ENCODE data around the gene CCDC196. TPM values are rescaled to one million over a fixed set of nuclear protein-coding genes. Genes with fewer than 3 reads are reported as not detected.

CCDC196 gene, protein sequence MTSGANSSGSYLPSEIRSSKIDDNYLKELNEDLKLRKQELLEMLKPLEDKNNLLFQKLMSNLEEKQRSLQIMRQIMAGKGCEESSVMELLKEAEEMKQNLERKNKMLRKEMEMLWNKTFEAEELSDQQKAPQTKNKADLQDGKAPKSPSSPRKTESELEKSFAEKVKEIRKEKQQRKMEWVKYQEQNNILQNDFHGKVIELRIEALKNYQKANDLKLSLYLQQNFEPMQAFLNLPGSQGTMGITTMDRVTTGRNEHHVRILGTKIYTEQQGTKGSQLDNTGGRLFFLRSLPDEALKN
- total RNA-seq (2013): not detected
- not detected for polyA plus RNA-seq
- polyA minus RNA-seq: not detected in 2 replicates
- total RNA-seq: 0 to 1.4 (median 0) reads per million in 11 experiments

DNA sequence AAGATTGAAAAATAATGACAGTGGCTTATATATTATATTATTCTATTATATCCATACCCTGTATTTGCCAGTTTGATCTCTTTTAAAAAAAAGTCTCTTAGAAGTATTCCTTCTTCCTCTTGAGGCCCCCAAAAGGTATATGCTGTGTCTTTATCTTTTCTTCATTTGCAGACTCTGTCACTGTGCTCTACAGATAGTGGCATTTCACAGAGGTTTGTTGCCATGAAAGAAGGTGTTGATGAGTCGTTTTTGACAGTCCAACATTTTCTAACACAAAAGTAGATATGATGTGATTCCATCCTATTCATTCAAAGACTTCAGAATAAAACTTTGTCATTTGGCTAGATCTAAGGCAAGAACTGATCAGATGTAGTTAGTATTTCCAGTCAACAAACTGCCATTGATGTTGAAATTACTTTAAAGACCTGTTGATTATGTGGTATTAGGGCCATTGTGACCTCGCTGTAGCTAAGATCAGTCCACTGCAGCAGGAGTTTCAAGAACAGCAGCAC is at the start of gene CCDC196:
Gene CCDC196, plus strand, starts transcription at position 462 of the 512 bp plus-strand sequence. CDS start 132 bp downstream, outside the sequence.
- H3K36me3 ChIP-seq (replicated peaks in 1 of 2; ENCODE audit: control insufficient read depth in 1 of 2, insufficient read depth in 2 of 2, low read length in 2 of 2): no peaks in the 10 kb centered on the region
- TF ChIP-seq, protein P1, sequence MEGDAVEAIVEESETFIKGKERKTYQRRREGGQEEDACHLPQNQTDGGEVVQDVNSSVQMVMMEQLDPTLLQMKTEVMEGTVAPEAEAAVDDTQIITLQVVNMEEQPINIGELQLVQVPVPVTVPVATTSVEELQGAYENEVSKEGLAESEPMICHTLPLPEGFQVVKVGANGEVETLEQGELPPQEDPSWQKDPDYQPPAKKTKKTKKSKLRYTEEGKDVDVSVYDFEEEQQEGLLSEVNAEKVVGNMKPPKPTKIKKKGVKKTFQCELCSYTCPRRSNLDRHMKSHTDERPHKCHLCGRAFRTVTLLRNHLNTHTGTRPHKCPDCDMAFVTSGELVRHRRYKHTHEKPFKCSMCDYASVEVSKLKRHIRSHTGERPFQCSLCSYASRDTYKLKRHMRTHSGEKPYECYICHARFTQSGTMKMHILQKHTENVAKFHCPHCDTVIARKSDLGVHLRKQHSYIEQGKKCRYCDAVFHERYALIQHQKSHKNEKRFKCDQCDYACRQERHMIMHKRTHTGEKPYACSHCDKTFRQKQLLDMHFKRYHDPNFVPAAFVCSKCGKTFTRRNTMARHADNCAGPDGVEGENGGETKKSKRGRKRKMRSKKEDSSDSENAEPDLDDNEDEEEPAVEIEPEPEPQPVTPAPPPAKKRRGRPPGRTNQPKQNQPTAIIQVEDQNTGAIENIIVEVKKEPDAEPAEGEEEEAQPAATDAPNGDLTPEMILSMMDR (IDR thresholded peaks at IDR 0.05): no peak
- Mint-ChIP-seq H3K4me1 (no peaks in the 10 kb centered on the region), H3K27me3 (ENCODE audit: low read depth in 3 of 3) (peaks cover 0 to 5% (median 0%) of the 10 kb centered on the region in 3 donors), H3K36me3 (no peaks in the 10 kb centered on the region), H3K27ac (no peak within 1 kb of the TSS), H3K9me3 (no peaks in the 10 kb centered on the region), H3K4me3 (no peak within 1 kb of the TSS)
- WGBS (ENCODE audit: insufficient coverage): 86% methylated on average over 1 of the region's 2 CpGs
- H3K9ac ChIP-seq (ENCODE audit: insufficient read depth, low read length, poor library complexity, severe bottlenecking): no peak within 1 kb of the TSS
- no peaks in the 10 kb centered on the region for H3K4me1 ChIP-seq (ENCODE audit: control insufficient read depth in 1 of 2, insufficient read depth in 2 of 2, low read length in 2 of 2)
- no peak within 1 kb of the TSS for H2AFZ ChIP-seq (ENCODE audit: insufficient read depth, low read depth, low read length, poor library complexity, severe bottlenecking)
- H3K9me3 ChIP-seq (replicated peaks in 1 of 2; ENCODE audit: control insufficient read depth in 1 of 2, insufficient read depth in 1 of 2, low read length in 2 of 2): no peaks in the 10 kb centered on the region
- H3K4me3 ChIP-seq (replicated peaks in 1 of 3; ENCODE audit: low read depth in 2 of 3, low read length in 3 of 3): no peak within 1 kb of the TSS
- no peak for DNase-seq
- no peaks in the 10 kb centered on the region for H4K20me1 ChIP-seq (ENCODE audit: insufficient read depth, low read length)
- no peaks in the 10 kb centered on the region for H3K79me2 ChIP-seq (ENCODE audit: insufficient read depth, low read length)
- intact Hi-C loops (cut with micrococcal nuclease): no loop called here
- no peaks in the 10 kb centered on the region for H3K27me3 ChIP-seq (ENCODE audit: control insufficient read depth in 2 of 2, insufficient read depth in 2 of 2, low read length in 2 of 2)
- no peak within 1 kb of the TSS for H3K27ac ChIP-seq (ENCODE audit: low read depth in 1 of 2, low read length in 2 of 2)
- no peak within 1 kb of the TSS for H3K4me2 ChIP-seq (replicated peaks; ENCODE audit: extremely low read depth, low read length, poor library complexity, severe bottlenecking)

DNA sequence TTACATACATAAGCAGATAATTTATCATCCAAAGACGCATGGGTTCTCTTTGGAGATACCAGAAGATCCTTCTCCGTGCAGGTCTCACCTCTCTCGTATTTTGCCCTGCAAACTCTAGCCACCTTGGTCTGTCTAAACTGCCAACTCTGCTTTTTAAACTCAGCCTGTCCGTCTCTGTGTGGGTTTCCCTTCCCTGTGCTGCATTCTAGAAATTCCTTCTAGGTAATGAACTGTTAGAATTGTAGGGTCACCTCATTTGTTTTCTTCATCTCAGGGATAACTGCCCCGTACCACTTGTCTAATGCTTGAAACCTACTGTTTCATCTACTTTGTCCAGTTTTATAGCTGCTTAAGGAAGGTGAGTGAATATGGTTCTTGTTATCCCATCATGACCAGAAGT is 45.4 kb upstream of the CCDC196 start:
- Mint-ChIP-seq H3K4me1 (no peaks in the 10 kb centered on the region), H3K27ac (no peak overlapping the region), H3K9me3 (peaks cover 4 to 23% (median 9%) of the 10 kb centered on the region in 7 donors), H3K4me3 (no peak overlapping the region), H3K36me3 (no peaks in the 10 kb centered on the region), H3K27me3 (ENCODE audit: low read depth in 3 of 3) (no peaks in the 10 kb centered on the region)
- Histone ChIP-seq H3K79me2 (ENCODE audit: insufficient read depth, low read length) (no peaks in the 10 kb centered on the region), H3K4me3 (replicated peaks in 1 of 3; ENCODE audit: low read depth in 2 of 3, low read length in 3 of 3) (no peak overlapping the region), H3K9me3 (replicated peaks in 1 of 2; ENCODE audit: control insufficient read depth in 1 of 2, insufficient read depth in 1 of 2, low read length in 2 of 2) (peaks cover 0 to 6% of the 10 kb centered on the region in 2 donors), H3K4me1 (ENCODE audit: control insufficient read depth in 1 of 2, insufficient read depth in 2 of 2, low read length in 2 of 2) (no peaks in the 10 kb centered on the region), H3K36me3 (replicated peaks in 1 of 2; ENCODE audit: control insufficient read depth in 1 of 2, insufficient read depth in 2 of 2, low read length in 2 of 2) (no peaks in the 10 kb centered on the region), H2AFZ (ENCODE audit: insufficient read depth, low read depth, low read length, poor library complexity, severe bottlenecking) (no peak overlapping the region), H3K27ac (ENCODE audit: low read depth in 1 of 2, low read length in 2 of 2) (no peak overlapping the region), H3K4me2 (replicated peaks; ENCODE audit: extremely low read depth, low read length, poor library complexity, severe bottlenecking) (no peak overlapping the region), H4K20me1 (ENCODE audit: insufficient read depth, low read length) (no peaks in the 10 kb centered on the region), H3K27me3 (ENCODE audit: control insufficient read depth in 2 of 2, insufficient read depth in 2 of 2, low read length in 2 of 2) (no peaks in the 10 kb centered on the region), H3K9ac (ENCODE audit: insufficient read depth, low read length, poor library complexity, severe bottlenecking) (no peak overlapping the region)
- TF ChIP-seq, protein P1 (IDR thresholded peaks at IDR 0.05): no peak
- intact Hi-C loops (cut with micrococcal nuclease): no loop called here
- 86% methylated on average over 3 of the region's 5 CpGs for WGBS (ENCODE audit: insufficient coverage)
- DNase-seq: no peak

Measured in CD14-positive monocyte (primary cell).